NCI-H460 (cell line): ENCODE measurements around the gene OR12D2. TPM values are rescaled to one million over a fixed set of nuclear protein-coding genes. Genes with fewer than 3 reads are reported as not detected.

Experiments used
- total RNA-seq: library from RNA; depleted of rRNA; stranded (reverse); fragments of >200 nt; shearing (Covaris generic); gene quantifications from 2 replicates; pipeline ENCODE4 v1.2.3, GENCODE V29; 2014; rRNA removed

OR12D2 gene
- total RNA-seq, 1 experiment from 2014 or later = not detected

Other genes with a start within 250 kb of the OR12D2 start
- not detected in 2 replicates for gene OR2J2, start 224.7 kb upstream of the OR12D2 start, total RNA-seq
- gene OR14J1, start 93.9 kb upstream of the OR12D2 start, total RNA-seq = not detected in 2 replicates
- gene OR5V1, start 26.8 kb upstream of the OR12D2 start, total RNA-seq = not detected in 2 replicates
- not detected in 2 replicates for gene OR12D3, start 20.3 kb upstream of the OR12D2 start, total RNA-seq
- not detected in 2 replicates for gene OR12D1, start 19.3 kb downstream of the OR12D2 start, total RNA-seq
- gene OR10C1, start 43.7 kb downstream of the OR12D2 start, total RNA-seq = not detected in 2 replicates
- gene OR11A1, start 61.4 kb downstream of the OR12D2 start, total RNA-seq = not detected in 2 replicates
- not detected in 2 replicates for gene OR2H1, start 61.5 kb downstream of the OR12D2 start, total RNA-seq
- gene MAS1L, start 92.3 kb downstream of the OR12D2 start, total RNA-seq = not detected in 2 replicates
- gene UBD, start 164.1 kb downstream of the OR12D2 start, total RNA-seq = not detected in 2 replicates
- gene OR2H2, start 189.5 kb downstream of the OR12D2 start, total RNA-seq = not detected in 2 replicates
- gene GABBR1, start 237.6 kb downstream of the OR12D2 start, total RNA-seq = 5.7 and 6.1 TPM in 2 replicates